Measurements from ENCODE around the gene ATF2. TPM values are rescaled to one million over a fixed set of nuclear protein-coding genes. Genes with fewer than 3 reads are reported as not detected.
A peak's percentile ranks its signal among the peaks of the same experiment; 100 is the strongest.

ATF2 gene
- total RNA-seq, 1 donor from 2014 or later = 59.8 TPM

GRCh38 chr2:175181877-175182308 is 13.9 kb upstream of the ATF2 start:
- peaks cover 9% of the 10 kb centered on the region for H3K36me3 Mint-ChIP-seq (ENCODE audit: low read depth)
- H3K9me3 Mint-ChIP-seq (ENCODE audit: low read depth) = peaks cover 6% of the 10 kb centered on the region
- peak overlapping the region; percentile 92 for H3K4me3 Mint-ChIP-seq (ENCODE audit: unreplicated experiment)
- TF ChIP-seq, protein P1, sequence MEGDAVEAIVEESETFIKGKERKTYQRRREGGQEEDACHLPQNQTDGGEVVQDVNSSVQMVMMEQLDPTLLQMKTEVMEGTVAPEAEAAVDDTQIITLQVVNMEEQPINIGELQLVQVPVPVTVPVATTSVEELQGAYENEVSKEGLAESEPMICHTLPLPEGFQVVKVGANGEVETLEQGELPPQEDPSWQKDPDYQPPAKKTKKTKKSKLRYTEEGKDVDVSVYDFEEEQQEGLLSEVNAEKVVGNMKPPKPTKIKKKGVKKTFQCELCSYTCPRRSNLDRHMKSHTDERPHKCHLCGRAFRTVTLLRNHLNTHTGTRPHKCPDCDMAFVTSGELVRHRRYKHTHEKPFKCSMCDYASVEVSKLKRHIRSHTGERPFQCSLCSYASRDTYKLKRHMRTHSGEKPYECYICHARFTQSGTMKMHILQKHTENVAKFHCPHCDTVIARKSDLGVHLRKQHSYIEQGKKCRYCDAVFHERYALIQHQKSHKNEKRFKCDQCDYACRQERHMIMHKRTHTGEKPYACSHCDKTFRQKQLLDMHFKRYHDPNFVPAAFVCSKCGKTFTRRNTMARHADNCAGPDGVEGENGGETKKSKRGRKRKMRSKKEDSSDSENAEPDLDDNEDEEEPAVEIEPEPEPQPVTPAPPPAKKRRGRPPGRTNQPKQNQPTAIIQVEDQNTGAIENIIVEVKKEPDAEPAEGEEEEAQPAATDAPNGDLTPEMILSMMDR (IDR thresholded peaks at IDR 0.05) = no peak
- peak overlapping the region; percentile 94 for H3K27ac Mint-ChIP-seq (ENCODE audit: unreplicated experiment)
- H3K27me3 Mint-ChIP-seq (ENCODE audit: low read depth) = no peaks in the 10 kb centered on the region
- no peak for DNase-seq (ENCODE audit: low spot score)
- peaks cover 14% of the 10 kb centered on the region for H3K4me1 Mint-ChIP-seq (ENCODE audit: low read depth)

GRCh38 chr2:175181104-175181876 is 13.3 kb upstream of the ATF2 start, which contains the start of gene ATP5MC3:
TSS of gene ATP5MC3 (minus strand) at chr2:175181710. CDS start at chr2:175181393, 317 bp downstream.
- Mint-ChIP-seq H3K4me1 (ENCODE audit: low read depth) (peaks cover 14% of the 10 kb centered on the region), H3K27ac (ENCODE audit: unreplicated experiment) (peak within 1 kb of the TSS; percentile 94), H3K4me3 (ENCODE audit: unreplicated experiment) (peak within 1 kb of the TSS; percentile 92), H3K36me3 (ENCODE audit: low read depth) (peaks cover 12% of the 10 kb centered on the region), H3K27me3 (ENCODE audit: low read depth) (no peaks in the 10 kb centered on the region), H3K9me3 (ENCODE audit: low read depth) (peaks cover 6% of the 10 kb centered on the region)
- DNase-seq (ENCODE audit: low spot score) = peak; percentile 96
- TF ChIP-seq, protein P1 (IDR thresholded peaks at IDR 0.05) = peak; percentile 67

- H3K4me3 Mint-ChIP-seq (ENCODE audit: unreplicated experiment) = peak overlapping the region; percentile 92
- DNase-seq (ENCODE audit: low spot score) = no peak
- TF ChIP-seq, protein P1 (IDR thresholded peaks at IDR 0.05) = no peak
- peaks cover 14% of the 10 kb centered on the region for H3K4me1 Mint-ChIP-seq (ENCODE audit: low read depth)
- peak overlapping the region; percentile 94 for H3K27ac Mint-ChIP-seq (ENCODE audit: unreplicated experiment)
- H3K9me3 Mint-ChIP-seq (ENCODE audit: low read depth) = peaks cover 6% of the 10 kb centered on the region
- peaks cover 14% of the 10 kb centered on the region for H3K36me3 Mint-ChIP-seq (ENCODE audit: low read depth)
- no peaks in the 10 kb centered on the region for H3K27me3 Mint-ChIP-seq (ENCODE audit: low read depth)
These were observed 12.7 kb upstream of the ATF2 start for GRCh38 chr2:175180701-175181103.

- Mint-ChIP-seq H3K4me1 (ENCODE audit: low read depth) (peaks cover 9% of the 10 kb centered on the region), H3K27ac (ENCODE audit: unreplicated experiment) (no peak overlapping the region), H3K36me3 (ENCODE audit: low read depth) (peaks cover 10% of the 10 kb centered on the region)
These were observed 8.6 kb upstream of the ATF2 start for GRCh38 chr2:175176624-175177023.

DNA sequence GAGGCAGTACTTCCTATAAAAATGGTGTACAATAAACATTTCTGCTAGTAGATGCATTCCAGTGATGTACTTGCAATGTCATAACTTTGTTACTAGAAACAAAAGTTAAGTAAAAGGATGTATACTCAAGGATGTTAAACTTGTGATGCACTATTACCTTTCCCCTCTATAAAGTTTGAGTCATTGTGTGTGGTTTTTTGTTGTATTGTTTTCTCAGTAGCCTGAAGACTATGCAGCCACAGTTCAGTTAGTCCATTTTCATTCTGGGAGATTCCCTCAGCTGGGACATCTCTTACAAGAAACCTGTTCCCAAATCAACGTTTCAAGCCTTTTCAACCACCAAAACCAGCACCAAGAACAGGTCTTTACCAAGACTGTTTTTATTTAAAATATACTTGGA is 7.9 kb upstream of the ATF2 start:
- H3K36me3 Mint-ChIP-seq (ENCODE audit: low read depth) = peaks cover 9% of the 10 kb centered on the region
- DNase-seq (ENCODE audit: low spot score) = no peak
- H3K4me3 Mint-ChIP-seq (ENCODE audit: unreplicated experiment) = no peak overlapping the region

More at GRCh38 chr2:175176624-175177023, 8.6 kb upstream of the ATF2 start:
- no peak overlapping the region for H3K4me3 Mint-ChIP-seq (ENCODE audit: unreplicated experiment)
- no peaks in the 10 kb centered on the region for H3K27me3 Mint-ChIP-seq (ENCODE audit: low read depth)
- no peak for DNase-seq (ENCODE audit: low spot score)
- H3K9me3 Mint-ChIP-seq (ENCODE audit: low read depth) = peaks cover 1% of the 10 kb centered on the region
- TF ChIP-seq, protein P1 (IDR thresholded peaks at IDR 0.05) = no peak

More for the DNA sequence above, 7.9 kb upstream of the ATF2 start:
- peaks cover 7% of the 10 kb centered on the region for H3K4me1 Mint-ChIP-seq (ENCODE audit: low read depth)
- no peaks in the 10 kb centered on the region for H3K27me3 Mint-ChIP-seq (ENCODE audit: low read depth)
- no peak overlapping the region for H3K27ac Mint-ChIP-seq (ENCODE audit: unreplicated experiment)
- H3K9me3 Mint-ChIP-seq (ENCODE audit: low read depth) = no peaks in the 10 kb centered on the region
- TF ChIP-seq, protein P1 (IDR thresholded peaks at IDR 0.05) = no peak
